Stimulated activated CD8-positive, alpha-beta memory T cell treated with anti-CD3 and anti-CD28 coated beads, Interleukin-15, amount 100 ng/mL, for 4 hours (primary cell): Measurements from ENCODE around the gene SYNJ1.
A peak's percentile ranks its signal among the peaks of the same experiment; 100 is the strongest.
"Not testable (repeated sequence)": the region's sequence is repeated elsewhere in the genome, so short reads cannot be mapped to it uniquely, and the experiment has no call there.

Experiments
- DNase-seq, 2 donors: peaks; one replicate each; pipeline ENCODE4 v3.0.0-alpha.2; 2020; ENCODE audit warnings: low read depth in 2 of 2

Gene SYNJ1

GRCh38 chr21:32612075-32612998 lies 115.5 kb downstream of the SYNJ1 start, which contains the start of gene CFAP298:
TSS of gene CFAP298 (minus strand) at chr21:32612377. CDS start at chr21:32612243, 134 bp downstream.
- peak; percentile 71 to 76 for DNase-seq

GRCh38 chr21:32611471-32611997 lies 116.3 kb downstream of the SYNJ1 start:
- peak in 1 of 2 donors; percentile 8 for DNase-seq

- not testable (repeated sequence) for DNase-seq
Observed at GRCh38 chr21:32610940-32611339, 116.9 kb downstream of the SYNJ1 start.

- DNase-seq, result no peak
Observed at GRCh38 chr21:32608851-32609250, 119.0 kb downstream of the SYNJ1 start.

- DNase-seq, result no peak
Observed at GRCh38 chr21:32605469-32605868, 122.3 kb downstream of the SYNJ1 start.

GRCh38 chr21:32604464-32604863 lies 123.3 kb downstream of the SYNJ1 start:
- DNase-seq, result no peak

- no peak for DNase-seq
Observed at GRCh38 chr21:32603131-32603530, 124.7 kb downstream of the SYNJ1 start.

- DNase-seq, result no peak
Observed at GRCh38 chr21:32602099-32602498, 125.7 kb downstream of the SYNJ1 start.

GRCh38 chr21:32599526-32599925 lies 128.3 kb downstream of the SYNJ1 start:
- DNase-seq, result no peak

- no peak for DNase-seq
Observed at GRCh38 chr21:32599091-32599490, 128.7 kb downstream of the SYNJ1 start.

GRCh38 chr21:32597205-32597604 lies 130.6 kb downstream of the SYNJ1 start:
- DNase-seq, result no peak

GRCh38 chr21:32595431-32595830 lies 132.4 kb downstream of the SYNJ1 start:
- DNase-seq, result no peak

- no peak for DNase-seq
Observed at GRCh38 chr21:32593690-32594089, 134.1 kb downstream of the SYNJ1 start.

- no peak for DNase-seq
Observed at GRCh38 chr21:32592929-32593502, 134.8 kb downstream of the SYNJ1 start.

- no peak for DNase-seq
Observed at GRCh38 chr21:32590130-32590529, 137.7 kb downstream of the SYNJ1 start.

- no peak for DNase-seq
Observed at GRCh38 chr21:32587651-32588050, 140.2 kb downstream of the SYNJ1 start.

- DNase-seq, result no peak
Observed at GRCh38 chr21:32587120-32587519, 140.7 kb downstream of the SYNJ1 start.

- DNase-seq, result no peak
Observed at GRCh38 chr21:32585970-32586369, 141.8 kb downstream of the SYNJ1 start.

GRCh38 chr21:32585042-32585710 lies 142.6 kb downstream of the SYNJ1 start, which contains the start of gene TCP10L:
TSS of gene TCP10L (minus strand) at chr21:32585523. CDS start at chr21:32584304, 1,219 bp downstream.
- no peak for DNase-seq

- no peak for DNase-seq
Observed at GRCh38 chr21:32584472-32584871, 143.3 kb downstream of the SYNJ1 start.

- DNase-seq, result no peak
Observed at GRCh38 chr21:32581732-32582131, 146.1 kb downstream of the SYNJ1 start.

GRCh38 chr21:32580949-32581348 lies 146.9 kb downstream of the SYNJ1 start:
- no peak for DNase-seq
